HG03442 (cell line): Measurements from ENCODE around the gene LIN28A.

ENCODE experiments used
- ATAC-seq: cut with Tn5 transposase; IDR thresholded peaks from one replicate; pipeline ENCODE4 v1.9.1; 2021; ENCODE audit warnings: mild to moderate bottlenecking, moderate library complexity; ENCODE audit not compliant: unreplicated experiment

LIN28A gene

GRCh38 chr1:26432793-26433192, 22.2 kb downstream of the LIN28A start:
- no peak for ATAC-seq

- no peak for ATAC-seq
Observed at GRCh38 chr1:26434161-26434752, 23.6 kb downstream of the LIN28A start.

- ATAC-seq: no peak
Observed at GRCh38 chr1:26438041-26438440, 27.4 kb downstream of the LIN28A start.

GRCh38 chr1:26440259-26440658, 29.6 kb downstream of the LIN28A start:
- ATAC-seq: no peak

GRCh38 chr1:26449868-26450267, 39.3 kb downstream of the LIN28A start:
- ATAC-seq: no peak

GRCh38 chr1:26450908-26451307, 40.3 kb downstream of the LIN28A start:
- no peak for ATAC-seq

GRCh38 chr1:26452459-26453183, 42.0 kb downstream of the LIN28A start:
- no peak for ATAC-seq

GRCh38 chr1:26459148-26459547, 48.5 kb downstream of the LIN28A start:
- ATAC-seq: no peak

- ATAC-seq: no peak
Observed at GRCh38 chr1:26459573-26460031, 49.0 kb downstream of the LIN28A start.

GRCh38 chr1:26468911-26469310, 58.3 kb downstream of the LIN28A start:
- no peak for ATAC-seq

GRCh38 chr1:26469558-26469957, 58.9 kb downstream of the LIN28A start:
- ATAC-seq: no peak

GRCh38 chr1:26470878-26471497, 60.4 kb downstream of the LIN28A start:
- no peak for ATAC-seq

- ATAC-seq: peak; percentile 6
Observed at GRCh38 chr1:26471498-26472319, 61.1 kb downstream of the LIN28A start.

GRCh38 chr1:26472320-26472900, 61.8 kb downstream of the LIN28A start, which contains the start of gene HMGN2:
HMGN2 (plus strand) TSS chr1:26472440; CDS start chr1:26472613, 173 bp downstream.
- ATAC-seq: peak; percentile 44

GRCh38 chr1:26472901-26473845, 62.6 kb downstream of the LIN28A start:
- ATAC-seq: peak; percentile 75

GRCh38 chr1:26474818-26475217, 64.2 kb downstream of the LIN28A start:
- no peak for ATAC-seq

GRCh38 chr1:26475989-26476388, 65.4 kb downstream of the LIN28A start:
- ATAC-seq: no peak

GRCh38 chr1:26476958-26477357, 66.3 kb downstream of the LIN28A start:
- ATAC-seq: no peak

GRCh38 chr1:26477446-26478152, 67.0 kb downstream of the LIN28A start:
- ATAC-seq: no peak
